ENCODE results near the gene AHDC1.

AHDC1 gene

GRCh38 chr1:27561124-27561899 is 42.6 kb downstream of the AHDC1 start (continued):
- no peak for TF ChIP-seq PRDM2 (tag by site-specific recombination; IDR thresholded peaks at IDR 0.05; ENCODE audit: borderline replicate concordance)
- no peak for TF ChIP-seq ZNF76 (tag by site-specific recombination; IDR thresholded peaks at IDR 0.05; ENCODE audit: borderline replicate concordance, low read depth)
- TF ChIP-seq, protein P1, sequence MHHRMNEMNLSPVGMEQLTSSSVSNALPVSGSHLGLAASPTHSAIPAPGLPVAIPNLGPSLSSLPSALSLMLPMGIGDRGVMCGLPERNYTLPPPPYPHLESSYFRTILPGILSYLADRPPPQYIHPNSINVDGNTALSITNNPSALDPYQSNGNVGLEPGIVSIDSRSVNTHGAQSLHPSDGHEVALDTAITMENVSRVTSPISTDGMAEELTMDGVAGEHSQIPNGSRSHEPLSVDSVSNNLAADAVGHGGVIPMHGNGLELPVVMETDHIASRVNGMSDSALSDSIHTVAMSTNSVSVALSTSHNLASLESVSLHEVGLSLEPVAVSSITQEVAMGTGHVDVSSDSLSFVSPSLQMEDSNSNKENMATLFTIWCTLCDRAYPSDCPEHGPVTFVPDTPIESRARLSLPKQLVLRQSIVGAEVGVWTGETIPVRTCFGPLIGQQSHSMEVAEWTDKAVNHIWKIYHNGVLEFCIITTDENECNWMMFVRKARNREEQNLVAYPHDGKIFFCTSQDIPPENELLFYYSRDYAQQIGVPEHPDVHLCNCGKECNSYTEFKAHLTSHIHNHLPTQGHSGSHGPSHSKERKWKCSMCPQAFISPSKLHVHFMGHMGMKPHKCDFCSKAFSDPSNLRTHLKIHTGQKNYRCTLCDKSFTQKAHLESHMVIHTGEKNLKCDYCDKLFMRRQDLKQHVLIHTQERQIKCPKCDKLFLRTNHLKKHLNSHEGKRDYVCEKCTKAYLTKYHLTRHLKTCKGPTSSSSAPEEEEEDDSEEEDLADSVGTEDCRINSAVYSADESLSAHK (tag by site-specific recombination; IDR thresholded peaks at IDR 0.05), result no peak
- peak; percentile 88 for TF ChIP-seq GLIS1 (tag by site-specific recombination; IDR thresholded peaks at IDR 0.05)
- TF ChIP-seq ZNF112 (tag by site-specific recombination; IDR thresholded peaks at IDR 0.05), result no peak
- no peak for TF ChIP-seq TRIM28 (IDR thresholded peaks at IDR 0.05; ENCODE audit: borderline replicate concordance, low read length)
- TF ChIP-seq ZFHX2 (tag by site-specific recombination; conservative IDR thresholded peaks at IDR 0.05), result 0 out of 2 replicates have a peak, but pooled peaks have one; percentile 15
- peak; percentile 32; the same call in 1 of the 2 replicates for TF ChIP-seq ZBTB17 (tag by site-specific recombination; IDR thresholded peaks at IDR 0.05)
- no peak for TF ChIP-seq REST (tag by site-specific recombination; IDR thresholded peaks at IDR 0.05)
- no peak for TF ChIP-seq ZNF148 (tag by site-specific recombination; IDR thresholded peaks at IDR 0.05; ENCODE audit: borderline replicate concordance)
- TF ChIP-seq ZNF366 (tag by site-specific recombination; conservative IDR thresholded peaks at IDR 0.05), result peak; percentile 76
- no peak for TF ChIP-seq MYNN (tag by site-specific recombination; IDR thresholded peaks at IDR 0.05; ENCODE audit: borderline replicate concordance)
- TF ChIP-seq ZNF777 (tag by site-specific recombination; IDR thresholded peaks at IDR 0.05; ENCODE audit: borderline replicate concordance), result no peak
- peak; percentile 74 for TF ChIP-seq GLIS2 (tag by site-specific recombination; IDR thresholded peaks at IDR 0.05)
- TF ChIP-seq OSR2 (tag by site-specific recombination; IDR thresholded peaks at IDR 0.05), result no peak
- no peak for TF ChIP-seq KLF8 (tag by site-specific recombination; IDR thresholded peaks at IDR 0.05)
- TF ChIP-seq, protein P2, sequence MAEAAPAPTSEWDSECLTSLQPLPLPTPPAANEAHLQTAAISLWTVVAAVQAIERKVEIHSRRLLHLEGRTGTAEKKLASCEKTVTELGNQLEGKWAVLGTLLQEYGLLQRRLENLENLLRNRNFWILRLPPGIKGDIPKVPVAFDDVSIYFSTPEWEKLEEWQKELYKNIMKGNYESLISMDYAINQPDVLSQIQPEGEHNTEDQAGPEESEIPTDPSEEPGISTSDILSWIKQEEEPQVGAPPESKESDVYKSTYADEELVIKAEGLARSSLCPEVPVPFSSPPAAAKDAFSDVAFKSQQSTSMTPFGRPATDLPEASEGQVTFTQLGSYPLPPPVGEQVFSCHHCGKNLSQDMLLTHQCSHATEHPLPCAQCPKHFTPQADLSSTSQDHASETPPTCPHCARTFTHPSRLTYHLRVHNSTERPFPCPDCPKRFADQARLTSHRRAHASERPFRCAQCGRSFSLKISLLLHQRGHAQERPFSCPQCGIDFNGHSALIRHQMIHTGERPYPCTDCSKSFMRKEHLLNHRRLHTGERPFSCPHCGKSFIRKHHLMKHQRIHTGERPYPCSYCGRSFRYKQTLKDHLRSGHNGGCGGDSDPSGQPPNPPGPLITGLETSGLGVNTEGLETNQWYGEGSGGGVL (tag by site-specific recombination; IDR thresholded peaks at IDR 0.05), result peak; percentile 37
- TF ChIP-seq ZNF571 (tag by site-specific recombination; IDR thresholded peaks at IDR 0.05), result no peak
- TF ChIP-seq MZF1 (tag by site-specific recombination; IDR thresholded peaks at IDR 0.05; ENCODE audit: borderline replicate concordance), result no peak
- no peak for TF ChIP-seq KLF9 (tag by site-specific recombination; IDR thresholded peaks at IDR 0.05; ENCODE audit: low read depth)
- TF ChIP-seq HOXA7 (CRISPR knock-in tag; IDR thresholded peaks at IDR 0.05; ENCODE audit: borderline replicate concordance), result no peak
- TF ChIP-seq SCRT2 (tag by site-specific recombination; IDR thresholded peaks at IDR 0.05), result no peak
